DOHH2 (cell line): ENCODE measurements around the gene CHERP.
A peak's percentile ranks its signal among the peaks of the same experiment; 100 is the strongest.

ENCODE experiments used
- H3F3A ChIP-seq: fragments of 200-600 bp; sonication (generic), shearing (Covaris generic); 2 replicates; pipeline ENCODE4 v1.6.0; 2016; ENCODE audit warnings: antibody characterized with exemption, mild to moderate bottlenecking; ENCODE audit not compliant: control insufficient read depth, insufficient read depth
- H3K27ac ChIP-seq: fragments of 200-600 bp; sonication (generic); 2 replicates; pipeline ENCODE4 v1.5.1; 2014; ENCODE audit warnings: low read depth, mild to moderate bottlenecking, low read length, moderate library complexity
- H3K27me3 ChIP-seq: fragments of 200-600 bp; sonication (generic); 2 replicates; pipeline ENCODE4 v1.6.1; 2014; ENCODE audit warnings: mild to moderate bottlenecking, low read length, mixed read lengths; ENCODE audit not compliant: control insufficient read depth
- H3K36me3 ChIP-seq: fragments of 200-600 bp; sonication (generic); 2 replicates; pipeline ENCODE4 v1.6.1; 2014; ENCODE audit warnings: mild to moderate bottlenecking, low read length, moderate library complexity, mixed read lengths; ENCODE audit not compliant: control insufficient read depth
- H3K4me1 ChIP-seq: fragments of 200-600 bp; sonication (generic); 2 replicates; pipeline ENCODE4 v1.6.1; 2014; ENCODE audit warnings: mild to moderate bottlenecking, low read length, mixed read lengths; ENCODE audit not compliant: control insufficient read depth
- H3K4me2 ChIP-seq: fragments of 200-600 bp; sonication (generic); 2 replicates; pipeline ENCODE4 v1.6.0; 2014; ENCODE audit warnings: mild to moderate bottlenecking, low read length, moderate library complexity
- H3K4me3 ChIP-seq: fragments of 200-600 bp; sonication (generic); 2 replicates; pipeline ENCODE4 v1.5.1; 2014; ENCODE audit warnings: mild to moderate bottlenecking, low read length, mixed read lengths
- H3K79me2 ChIP-seq: fragments of 200-600 bp; sonication (generic); 2 replicates; pipeline ENCODE4 v1.6.1; 2014; ENCODE audit warnings: mild to moderate bottlenecking, low read length, mixed read lengths; ENCODE audit not compliant: control insufficient read depth
- H3K9me2 ChIP-seq: fragments of 200-600 bp; sonication (generic); replicated peaks from 2 replicates; pipeline ENCODE4 v1.6.1; 2014; ENCODE audit warnings: mild to moderate bottlenecking, low read length, mixed read lengths; ENCODE audit not compliant: control insufficient read depth
- H3K9me3 ChIP-seq: fragments of 200-600 bp; sonication (generic); 2 replicates; pipeline ENCODE4 v1.6.1; 2014; ENCODE audit warnings: antibody characterized with exemption, low read length, mixed read lengths; ENCODE audit not compliant: control insufficient read depth, insufficient read depth
- H4K20me1 ChIP-seq: fragments of 200-600 bp; sonication (generic); 2 replicates; pipeline ENCODE4 v1.6.0; 2014; ENCODE audit warnings: low read depth, mild to moderate bottlenecking, antibody characterized with exemption, low read length, moderate library complexity; ENCODE audit not compliant: control insufficient read depth, insufficient read depth
- EZH2phosphoT487 ChIP-seq: fragments of 200-600 bp; sonication (generic); IDR thresholded peaks from 2 replicates; pipeline ENCODE4 v1.6.1; 2017; ENCODE audit warnings: borderline replicate concordance, mild to moderate bottlenecking, antibody characterized with exemption, low read length, moderate library complexity, mixed read lengths
- TF ChIP-seq, protein P1 (sequence below): fragments of 200-600 bp; sonication (generic); IDR thresholded peaks from one replicate; pipeline ENCODE4 v1.5.1; 2014; ENCODE audit warnings: antibody characterized with exemption, mild to moderate bottlenecking, low read depth, low read length; ENCODE audit not compliant: poor library complexity, severe bottlenecking

Gene CHERP

DNA sequence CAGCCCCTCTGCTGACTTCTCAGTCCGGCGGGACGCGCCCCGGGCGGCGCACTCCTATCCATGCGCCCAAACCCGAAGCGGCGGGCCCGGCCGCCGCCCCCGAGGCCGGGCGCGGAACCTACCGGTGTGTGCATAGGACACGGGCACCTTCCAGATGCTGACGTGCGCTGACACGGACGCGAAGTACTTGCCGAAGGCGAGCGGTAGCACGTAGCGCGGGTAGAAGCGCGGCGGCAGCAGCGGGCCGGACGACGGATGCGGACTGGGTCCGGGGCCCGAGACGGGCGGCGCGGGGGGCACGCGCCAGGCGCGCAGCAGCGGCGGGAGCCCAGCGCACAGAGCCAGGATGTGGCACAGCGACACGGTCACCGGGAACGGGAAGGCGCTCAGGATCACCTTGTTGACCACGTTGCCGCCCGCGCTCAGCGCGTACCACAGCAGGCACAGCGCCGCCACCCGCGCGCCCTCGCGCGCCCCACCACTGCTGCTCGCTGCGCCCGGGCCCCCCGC is 29.6 kb upstream of the CHERP start:
- Histone ChIP-seq H3K4me1 (peaks cover 29% of the 10 kb centered on the region), H3K4me2 (peak overlapping the region; percentile 65), H3K36me3 (peaks cover 70% of the 10 kb centered on the region), H3K27ac (0 out of 2 replicates have a peak overlapping the region, but pooled peaks have one; percentile 29), H3K9me2 (no peaks in the 10 kb centered on the region), H4K20me1 (no peaks in the 10 kb centered on the region), H3F3A (peaks cover 14% of the 10 kb centered on the region), H3K9me3 (no peaks in the 10 kb centered on the region), H3K4me3 (peak overlapping the region; percentile 94), H3K27me3 (no peaks in the 10 kb centered on the region), H3K79me2 (peaks cover 83% of the 10 kb centered on the region)
- no peak for TF ChIP-seq EZH2phosphoT487
- TF ChIP-seq, protein P1, sequence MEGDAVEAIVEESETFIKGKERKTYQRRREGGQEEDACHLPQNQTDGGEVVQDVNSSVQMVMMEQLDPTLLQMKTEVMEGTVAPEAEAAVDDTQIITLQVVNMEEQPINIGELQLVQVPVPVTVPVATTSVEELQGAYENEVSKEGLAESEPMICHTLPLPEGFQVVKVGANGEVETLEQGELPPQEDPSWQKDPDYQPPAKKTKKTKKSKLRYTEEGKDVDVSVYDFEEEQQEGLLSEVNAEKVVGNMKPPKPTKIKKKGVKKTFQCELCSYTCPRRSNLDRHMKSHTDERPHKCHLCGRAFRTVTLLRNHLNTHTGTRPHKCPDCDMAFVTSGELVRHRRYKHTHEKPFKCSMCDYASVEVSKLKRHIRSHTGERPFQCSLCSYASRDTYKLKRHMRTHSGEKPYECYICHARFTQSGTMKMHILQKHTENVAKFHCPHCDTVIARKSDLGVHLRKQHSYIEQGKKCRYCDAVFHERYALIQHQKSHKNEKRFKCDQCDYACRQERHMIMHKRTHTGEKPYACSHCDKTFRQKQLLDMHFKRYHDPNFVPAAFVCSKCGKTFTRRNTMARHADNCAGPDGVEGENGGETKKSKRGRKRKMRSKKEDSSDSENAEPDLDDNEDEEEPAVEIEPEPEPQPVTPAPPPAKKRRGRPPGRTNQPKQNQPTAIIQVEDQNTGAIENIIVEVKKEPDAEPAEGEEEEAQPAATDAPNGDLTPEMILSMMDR: no peak

DNA sequence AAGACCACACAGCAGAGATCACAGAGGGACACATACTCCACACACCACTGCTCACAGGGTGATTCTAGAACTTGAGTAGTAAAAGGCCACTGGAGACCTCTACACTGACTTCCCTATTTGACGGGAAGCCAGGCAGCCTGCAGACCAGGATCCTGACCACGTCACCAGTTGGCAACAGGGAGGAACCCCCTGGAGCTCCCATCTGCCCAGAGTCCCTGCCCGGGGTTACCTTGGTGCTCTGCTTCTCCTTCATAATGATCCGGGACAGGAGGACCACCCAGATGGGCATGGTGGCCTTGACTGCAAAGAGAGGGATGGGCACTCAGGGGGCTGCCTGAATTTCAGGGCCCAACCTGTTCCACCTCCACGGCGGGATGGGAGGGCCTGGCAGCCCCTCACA is 29.0 kb upstream of the CHERP start:
- peak overlapping the region; percentile 94 for H3K4me3 ChIP-seq
- no peaks in the 10 kb centered on the region for H4K20me1 ChIP-seq
- peaks cover 77% of the 10 kb centered on the region for H3K79me2 ChIP-seq
- no peaks in the 10 kb centered on the region for H3K9me2 ChIP-seq
- peaks cover 70% of the 10 kb centered on the region for H3K36me3 ChIP-seq
- H3K27me3 ChIP-seq: no peaks in the 10 kb centered on the region
- H3K27ac ChIP-seq: 0 out of 2 replicates have a peak overlapping the region, but pooled peaks have one; percentile 29
- peaks cover 14% of the 10 kb centered on the region for H3F3A ChIP-seq
- peak overlapping the region; percentile 65 for H3K4me2 ChIP-seq
- peaks cover 29% of the 10 kb centered on the region for H3K4me1 ChIP-seq
- no peak for TF ChIP-seq EZH2phosphoT487
- TF ChIP-seq, protein P1: no peak
- H3K9me3 ChIP-seq: no peaks in the 10 kb centered on the region

- no peak overlapping the region for H3K4me2 ChIP-seq
- H3K9me2 ChIP-seq: no peaks in the 10 kb centered on the region
Measured at GRCh38 chr19:16569609-16570320, 27.5 kb upstream of the CHERP start.

More at GRCh38 chr19:16569609-16570320, 27.5 kb upstream of the CHERP start:
- Histone ChIP-seq H4K20me1 (no peaks in the 10 kb centered on the region), H3K79me2 (peaks cover 65% of the 10 kb centered on the region), H3K4me1 (peaks cover 29% of the 10 kb centered on the region), H3K27me3 (no peaks in the 10 kb centered on the region), H3F3A (peaks cover 14% of the 10 kb centered on the region), H3K36me3 (peaks cover 63% of the 10 kb centered on the region), H3K9me3 (no peaks in the 10 kb centered on the region), H3K4me3 (no peak overlapping the region), H3K27ac (no peak overlapping the region)
- TF ChIP-seq, protein P1: no peak
- TF ChIP-seq EZH2phosphoT487: no peak
